Hematopoietic multipotent progenitor cell (in vitro differentiated cells): ENCODE measurements around the gene ARHGEF9. TPM values are rescaled to one million over a fixed set of nuclear protein-coding genes. Genes with fewer than 3 reads are reported as not detected.

Source experiments
- DNase-seq, 3 donors: peaks; one replicate each; pipeline ENCODE4 v3.0.0-alpha.2; 2011 to 2015; ENCODE audit warnings: low read depth in 2 of 3, low spot score in 2 of 3
- total RNA-seq: library from RNA; depleted of rRNA; stranded (reverse); fragments of >200 nt; gene quantifications from one replicate; pipeline ENCODE4 v1.2.3, GENCODE V29; 2012

Gene ARHGEF9
- total RNA-seq, 1 donor: 11.8 TPM

DNA sequence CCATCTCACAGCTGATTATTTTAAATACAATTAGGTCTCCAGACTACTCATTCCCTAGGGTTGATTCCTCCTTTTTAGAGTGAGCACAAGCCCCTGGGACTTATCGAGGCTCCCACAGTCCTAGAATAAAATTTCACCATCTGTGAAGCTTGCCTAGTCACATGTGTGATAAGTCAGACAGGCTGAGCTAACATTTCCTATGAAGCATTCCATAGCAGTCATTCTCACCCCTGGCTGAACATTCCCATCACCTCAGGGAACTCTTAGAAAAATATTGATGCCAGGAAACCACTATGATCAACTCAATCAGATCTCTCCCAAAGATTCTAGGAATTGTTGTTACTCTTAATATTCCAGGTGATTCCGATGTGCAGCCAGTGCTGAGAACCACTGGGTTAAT lies 37.7 kb downstream of the ARHGEF9 start:
- no peak for DNase-seq

- peak in 1 of 3 donors; percentile 9 for DNase-seq
These were observed 38.3 kb downstream of the ARHGEF9 start for GRCh38 chrX:63746715-63747114.

- peak in 1 of 3 donors; percentile 62 for DNase-seq
These were observed 38.7 kb downstream of the ARHGEF9 start for GRCh38 chrX:63746278-63746677.

- no peak for DNase-seq
These were observed 40.1 kb downstream of the ARHGEF9 start for GRCh38 chrX:63744850-63745394.

- peak in 1 of 3 donors; percentile 37 for DNase-seq
These were observed 41.4 kb downstream of the ARHGEF9 start for GRCh38 chrX:63743596-63743995.

- no peak for DNase-seq
These were observed 44.6 kb downstream of the ARHGEF9 start for GRCh38 chrX:63740382-63740781.

- no peak for DNase-seq
These were observed 45.1 kb downstream of the ARHGEF9 start for GRCh38 chrX:63739885-63740284.

DNA sequence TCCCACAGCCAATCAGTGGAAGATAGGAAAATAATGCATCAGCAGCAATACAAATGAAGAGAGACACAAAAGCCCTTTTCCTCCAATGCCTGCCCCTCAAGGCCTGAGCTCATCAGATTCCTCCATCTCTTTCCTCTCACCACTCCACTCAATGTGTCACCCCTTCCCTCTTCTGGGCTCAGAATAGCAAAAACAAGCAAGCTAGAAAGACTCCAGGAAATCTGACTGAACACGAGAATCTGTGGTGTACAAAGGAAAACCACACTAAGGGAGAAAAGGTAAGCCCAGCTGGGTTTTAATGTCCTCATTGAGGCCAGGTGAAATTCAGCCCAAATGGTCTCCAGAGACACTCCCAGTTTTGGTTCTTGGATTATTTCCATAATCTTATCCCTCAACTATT lies 46.3 kb downstream of the ARHGEF9 start:
- no peak for DNase-seq

DNA sequence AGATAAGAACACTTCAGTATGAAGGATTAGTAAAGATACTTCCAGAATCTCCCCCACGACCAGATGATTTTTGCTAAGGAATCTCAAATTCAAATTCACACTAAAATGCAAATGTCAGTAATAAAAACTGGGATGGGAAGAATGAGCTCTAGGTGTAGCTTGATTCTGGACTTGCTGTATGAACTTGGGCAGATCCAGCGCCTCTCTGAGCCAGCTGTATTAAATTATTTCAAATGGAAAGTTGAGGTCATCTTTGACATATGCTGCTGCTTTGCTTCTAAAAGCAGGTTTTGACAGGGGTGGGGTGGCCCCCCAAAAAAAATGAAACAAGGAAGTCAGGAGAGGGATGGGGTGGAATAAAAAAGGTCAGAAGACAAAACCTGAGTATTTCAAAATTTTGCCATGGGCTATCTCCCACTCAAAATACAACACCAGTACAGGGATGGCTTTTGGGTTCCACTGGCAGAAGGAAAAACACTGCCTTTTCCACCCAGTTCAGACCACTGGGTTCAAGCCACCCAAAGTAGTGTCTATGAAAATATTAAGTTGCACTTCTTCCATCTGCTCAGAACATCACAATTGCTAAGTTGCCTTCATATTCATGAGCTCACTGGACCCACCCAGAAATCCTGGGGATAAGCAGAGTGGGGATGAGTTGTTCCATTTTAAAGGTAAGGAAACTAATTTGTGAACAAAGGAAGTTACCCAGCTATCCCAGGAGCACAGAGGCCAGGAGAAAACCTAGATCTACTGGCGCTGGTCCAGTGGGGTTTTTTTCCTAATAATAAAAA lies 47.7 kb downstream of the ARHGEF9 start:
- DNase-seq: no peak

DNA sequence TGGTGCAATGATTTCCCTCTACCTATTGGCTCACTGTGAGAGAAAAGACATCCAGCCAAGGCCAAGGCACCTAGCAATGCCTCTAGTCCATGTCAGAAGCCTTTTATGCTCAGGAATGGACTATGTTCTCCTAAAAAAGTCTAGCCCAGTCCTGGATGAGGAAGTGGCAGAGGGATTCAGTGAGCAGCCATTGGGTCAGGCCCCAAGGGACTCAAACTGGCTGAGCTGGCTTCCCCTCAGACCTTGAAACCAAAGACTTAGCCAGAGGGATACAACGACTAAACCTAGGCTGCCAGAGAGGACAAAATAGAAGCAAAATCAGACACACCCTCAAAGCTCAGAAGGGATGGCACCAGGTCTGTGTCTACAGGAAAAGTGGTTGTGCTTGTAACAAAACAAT lies 49.1 kb downstream of the ARHGEF9 start:
- no peak for DNase-seq

DNA sequence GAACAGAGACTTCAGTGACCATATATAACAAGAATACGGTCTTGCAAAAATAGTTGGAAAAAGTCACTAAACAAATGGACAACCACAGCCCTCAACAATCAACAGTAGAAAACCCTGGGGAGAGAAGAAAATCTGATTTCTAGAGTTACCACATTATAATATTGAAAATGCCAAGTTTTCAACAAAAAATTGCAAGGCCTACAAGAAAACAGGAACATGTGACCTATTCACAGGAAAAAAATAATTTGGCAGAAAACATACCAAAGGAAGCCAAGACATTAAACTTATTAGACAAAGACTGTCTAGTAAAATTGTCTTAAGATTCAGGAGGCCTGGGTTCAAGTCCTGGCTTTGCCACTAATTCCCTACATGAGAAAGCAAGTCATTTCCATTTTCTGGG lies 64.7 kb downstream of the ARHGEF9 start:
- DNase-seq: no peak

DNA sequence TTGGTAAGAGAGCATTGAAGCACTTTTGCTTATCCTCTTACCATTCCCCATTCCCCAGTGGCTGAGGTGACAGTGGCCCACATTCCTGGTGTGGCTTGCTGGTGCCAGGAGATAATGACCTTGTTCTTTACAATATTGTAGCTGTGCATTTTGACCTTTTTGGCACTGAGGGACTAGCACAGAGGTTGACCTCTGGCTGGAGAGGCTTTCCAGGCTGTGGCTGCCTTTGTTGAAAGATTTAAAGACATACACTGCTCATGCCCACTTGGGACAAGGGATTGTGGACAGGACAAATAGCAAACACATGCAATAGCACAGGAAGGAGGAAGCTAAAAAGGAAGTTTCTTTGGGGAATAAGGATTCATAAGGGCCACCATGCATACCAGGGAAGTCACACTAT lies 65.4 kb downstream of the ARHGEF9 start:
- DNase-seq: no peak

DNA sequence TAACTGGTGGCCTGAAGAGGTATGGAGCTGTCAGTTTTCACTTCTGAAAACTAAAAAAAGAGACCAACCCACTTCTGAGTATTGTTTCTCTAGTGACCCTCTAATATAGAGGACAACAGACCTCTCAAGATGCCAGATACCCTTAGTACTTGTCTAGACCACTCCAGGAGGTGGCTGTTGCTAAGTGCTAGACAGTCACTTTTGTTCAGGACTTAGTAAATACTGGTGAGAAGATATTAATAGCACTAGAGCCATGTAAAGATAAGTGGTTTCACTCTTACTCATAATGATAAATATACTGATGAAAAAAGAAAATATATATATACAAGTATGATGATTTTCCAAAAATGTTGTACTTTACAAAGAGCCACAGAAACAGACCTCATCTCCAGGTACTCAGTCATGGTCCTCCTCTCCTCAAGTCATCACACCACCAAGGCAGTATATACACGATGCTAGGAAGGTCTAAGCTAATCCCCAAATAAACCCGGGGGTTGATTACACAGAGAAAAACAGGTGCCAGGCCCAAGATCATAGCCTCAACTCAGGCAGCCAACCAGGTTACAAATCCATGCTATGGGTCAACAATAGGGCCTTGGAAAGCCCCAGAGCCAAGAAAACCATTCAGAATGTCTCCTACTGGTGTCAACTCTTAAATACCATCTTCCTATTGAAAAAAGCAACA lies 66.9 kb downstream of the ARHGEF9 start:
- DNase-seq: no peak

GRCh38 chrX:63713526-63713925 lies 71.5 kb downstream of the ARHGEF9 start:
- no peak for DNase-seq

- peak in 1 of 3 donors; percentile 0 for DNase-seq
These were observed 76.2 kb downstream of the ARHGEF9 start for GRCh38 chrX:63708801-63709200.

DNA sequence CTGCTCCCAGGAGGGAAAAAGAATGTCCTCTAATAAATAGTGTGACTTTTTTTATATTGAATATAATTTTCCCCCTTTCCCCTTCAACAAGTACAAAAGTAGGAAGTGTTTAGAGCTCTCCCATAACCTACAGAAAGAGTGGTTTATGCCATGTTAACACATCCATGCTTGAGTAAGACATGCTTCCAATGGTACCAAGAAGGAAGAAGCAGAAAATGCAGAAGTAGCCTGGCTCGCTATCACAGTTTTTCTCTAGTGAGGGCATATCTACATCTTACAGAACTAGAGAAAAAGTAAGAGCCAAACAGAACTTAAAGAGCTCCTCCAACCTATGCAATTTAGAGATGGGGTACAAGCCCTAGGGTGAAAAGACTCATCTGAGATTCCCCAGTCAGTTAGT lies 82.5 kb downstream of the ARHGEF9 start:
- DNase-seq: no peak

- peak; percentile 0 to 33 (median 7) for DNase-seq
These were observed 97.9 kb downstream of the ARHGEF9 start for GRCh38 chrX:63686878-63687714.

DNA sequence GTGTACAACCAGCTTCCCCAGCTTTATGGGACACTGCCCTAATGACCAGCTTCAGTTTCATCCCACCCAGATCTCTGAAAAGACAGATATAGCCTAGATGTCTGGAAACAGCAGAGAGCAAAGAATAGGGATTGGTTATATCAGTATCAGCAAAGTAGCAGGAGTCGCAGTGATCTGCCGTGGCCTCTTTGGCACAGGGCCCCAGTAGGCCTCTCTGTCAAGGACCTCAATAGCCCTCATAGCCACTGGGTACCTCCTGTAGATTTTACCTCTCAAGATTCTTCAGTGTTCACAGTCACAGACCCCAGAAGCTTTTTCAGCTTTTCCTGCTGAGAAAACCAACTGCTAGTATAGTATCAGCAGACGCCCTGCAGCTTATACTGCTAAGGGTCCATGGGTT lies 104.6 kb downstream of the ARHGEF9 start:
- DNase-seq: no peak

DNA sequence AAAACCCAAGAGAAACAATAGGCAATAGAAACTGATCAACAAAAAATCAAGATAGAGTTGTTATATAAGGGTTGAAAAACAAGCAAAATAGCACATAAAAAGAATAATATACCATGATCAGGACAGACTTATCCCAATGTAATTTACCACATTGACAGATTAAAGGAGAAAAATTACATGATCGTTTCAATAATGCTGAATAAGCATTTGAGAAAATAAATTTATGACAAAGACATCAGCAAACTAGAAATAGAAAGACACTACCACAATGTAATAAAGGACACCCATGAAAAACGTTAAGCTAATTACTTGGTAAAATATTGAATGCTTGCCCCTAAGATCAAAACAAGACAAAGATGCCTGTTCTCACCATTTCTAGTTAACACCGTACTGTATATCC lies 105.6 kb downstream of the ARHGEF9 start:
- no peak for DNase-seq

- no peak for DNase-seq
These were observed 109.3 kb downstream of the ARHGEF9 start for GRCh38 chrX:63675716-63676115.

DNA sequence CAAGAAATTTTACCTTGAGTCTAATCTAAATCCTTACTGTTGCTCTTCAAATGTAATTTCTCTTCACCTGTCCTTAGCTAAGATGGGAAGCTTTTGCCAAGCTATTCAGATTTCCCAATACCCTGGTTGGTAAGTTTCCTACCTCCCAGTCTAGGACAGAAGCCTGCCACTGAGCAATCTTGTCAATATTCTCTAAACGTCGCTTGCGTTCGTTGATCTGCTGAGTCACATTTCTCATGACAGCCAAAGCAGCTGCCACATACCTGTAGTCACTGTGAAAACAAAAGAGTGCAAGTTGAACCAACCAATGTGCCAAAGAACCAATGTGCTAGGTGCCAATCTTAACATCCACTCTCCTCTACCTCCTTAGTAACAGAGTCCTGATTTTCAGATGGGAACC lies 111.1 kb downstream of the ARHGEF9 start:
- no peak for DNase-seq
